A673 (cell line): ENCODE data around the gene KBTBD12. TPM values are rescaled to one million over a fixed set of nuclear protein-coding genes. Genes with fewer than 3 reads are reported as not detected.

ENCODE experiments used
- BruUV-seq: library from RNA; stranded (reverse); fragments of 400-500 nt; replicated peaks from 2 replicates; lab custom pipeline; 2021; lab: Mats Ljungman, UMichigan
- CTCF ChIA-PET: fragments of 300-600 bp; sonication (Branson Sonifier 250); formaldehyde crosslinking; loops from one replicate; lab custom pipeline; 2022; ENCODE audit warnings: antibody characterized with exemption; lab: Charles Lee
- POLR2A ChIA-PET: fragments of 300-600 bp; sonication (Branson Sonifier 250); formaldehyde crosslinking; loops from one replicate; lab custom pipeline; 2022; ENCODE audit warnings: antibody characterized with exemption; ENCODE audit not compliant: low non-redundant PET; lab: Charles Lee
- DNase-seq: peaks from one replicate; pipeline ENCODE4 v3.0.0-alpha.2; 2015; ENCODE audit warnings: low spot score
- H3K27ac ChIP-seq: fragments of 200-600 bp; sonication (generic); 2 replicates; pipeline ENCODE4 v1.5.1; 2016; ENCODE audit warnings: mixed run types, low read depth, mild to moderate bottlenecking, mixed read lengths, antibody characterized with exemption, low read length; ENCODE audit not compliant: poor library complexity, severe bottlenecking
- H3K27me3 ChIP-seq: fragments of 200-600 bp; sonication (generic); replicated peaks from 2 replicates; pipeline ENCODE4 v1.6.1; 2017; ENCODE audit warnings: mixed run types, low read depth, mild to moderate bottlenecking, mixed read lengths, antibody characterized with exemption, low read length; ENCODE audit not compliant: insufficient read depth, poor library complexity
- H3K36me3 ChIP-seq: fragments of 200-600 bp; sonication (generic); 2 replicates; pipeline ENCODE4 v1.6.1; 2016; ENCODE audit warnings: mixed run types, mild to moderate bottlenecking, mixed read lengths, antibody characterized with exemption, low read length; ENCODE audit not compliant: insufficient read depth, poor library complexity, severe bottlenecking
- H3K4me1 ChIP-seq: fragments of 200-600 bp; sonication (generic); 2 replicates; pipeline ENCODE4 v1.6.1; 2017; ENCODE audit warnings: mixed run types, mild to moderate bottlenecking, mixed read lengths, antibody characterized with exemption, low read length; ENCODE audit not compliant: insufficient read depth, poor library complexity, severe bottlenecking
- H3K4me3 ChIP-seq: fragments of 200-600 bp; sonication (generic); 2 replicates; pipeline ENCODE4 v1.5.1; 2016; ENCODE audit warnings: low read depth, mixed run types, mild to moderate bottlenecking, mixed read lengths, low read length; ENCODE audit not compliant: poor library complexity, severe bottlenecking
- H3K9me3 ChIP-seq: fragments of 200-600 bp; sonication (generic); 2 replicates; pipeline ENCODE4 v1.6.1; 2016; ENCODE audit warnings: mixed run types, low read depth, mild to moderate bottlenecking, mixed read lengths, antibody characterized with exemption, low read length; ENCODE audit not compliant: poor library complexity, severe bottlenecking
- CTCF ChIP-seq: fragments of 300-800, 200-600 bp; sonication (generic); conservative IDR thresholded peaks from 2 replicates; pipeline ENCODE4 v1.5.1; 2017; ENCODE audit warnings: low read depth, mild to moderate bottlenecking, antibody characterized with exemption, low read length, moderate library complexity, mixed read lengths
- EZH2 ChIP-seq: fragments of 200-600 bp; sonication (generic); IDR thresholded peaks from 2 replicates; pipeline ENCODE4 v1.6.1; 2017; ENCODE audit warnings: borderline replicate concordance, low read depth, mild to moderate bottlenecking, mixed read lengths, antibody characterized with exemption, low read length; ENCODE audit not compliant: poor library complexity, severe bottlenecking
- intact Hi-C: fragments of 100-400 bp; cut with micrococcal nuclease; formaldehyde crosslinking; loops from one replicate; pipeline ENCODE4 v1.10.0; 2022; ENCODE audit not compliant: unreplicated experiment
- total RNA-seq: library from RNA; stranded (reverse); gene quantifications from 2 replicates; pipeline ENCODE4 v1.2.3, GENCODE V29; 2021

Gene KBTBD12
- total RNA-seq, 1 experiment from 2014 or later, result not detected

GRCh38 chr3:127967316-127967715 is 52.3 kb downstream of the KBTBD12 start:
- POLR2A ChIA-PET, result no interaction called here
- no peak for DNase-seq
- no peak overlapping the region for H3K4me3 ChIP-seq
- no peak for TF ChIP-seq CTCF
- TF ChIP-seq EZH2, result no peak
- H3K4me1 ChIP-seq, result no peaks in the 10 kb centered on the region
- no peaks in the 10 kb centered on the region for H3K9me3 ChIP-seq
- no peaks in the 10 kb centered on the region for H3K36me3 ChIP-seq
- intact Hi-C loops, result no loop called here
- BruUV-seq, result no TSS peak
- CTCF ChIA-PET, result interaction anchor here (0.6 kb wide), 1 partner anchor 45 kb away, joined by 7 read pairs; no protein-coding TSS in a partner anchor
- peaks cover 60% of the 10 kb centered on the region for H3K27me3 ChIP-seq
- no peak overlapping the region for H3K27ac ChIP-seq

- no peak overlapping the region for H3K4me3 ChIP-seq
- TF ChIP-seq EZH2 (no peak), CTCF (peak; percentile 74)
- H3K9me3 ChIP-seq, result no peaks in the 10 kb centered on the region
- BruUV-seq, result no TSS peak
- no peaks in the 10 kb centered on the region for H3K4me1 ChIP-seq
- intact Hi-C loops, result loop anchor here (1.0 to 10.0 kb wide), 3 partner anchors 274 to 396 kb away; no protein-coding TSS in a partner anchor
- DNase-seq, result peak; percentile 60
- H3K27ac ChIP-seq, result no peak overlapping the region
- ChIA-PET POLR2A (no interaction called here), CTCF (interaction anchor here (0.6 kb wide), 1 partner anchor 396 kb away, joined by 4 read pairs; no protein-coding TSS in a partner anchor)
- H3K27me3 ChIP-seq, result peaks cover 78% of the 10 kb centered on the region
- H3K36me3 ChIP-seq, result no peaks in the 10 kb centered on the region
These were observed 56.0 kb downstream of the KBTBD12 start for GRCh38 chr3:127970966-127971592.

GRCh38 chr3:127974226-127974625 is 59.2 kb downstream of the KBTBD12 start:
- no peak for DNase-seq
- ChIA-PET POLR2A (no interaction called here), CTCF (interaction anchor here (0.5 kb wide), 1 partner anchor 993 kb away, joined by 3 read pairs; no protein-coding TSS in a partner anchor)
- intact Hi-C loops, result loop anchor here (5.0 to 10.0 kb wide), 2 partner anchors 277 to 399 kb away; no protein-coding TSS in a partner anchor
- TF ChIP-seq EZH2, result no peak
- no peak for TF ChIP-seq CTCF
- Histone ChIP-seq H3K4me1 (no peaks in the 10 kb centered on the region), H3K4me3 (no peak overlapping the region), H3K27me3 (peaks cover 56% of the 10 kb centered on the region), H3K9me3 (no peaks in the 10 kb centered on the region), H3K36me3 (no peaks in the 10 kb centered on the region), H3K27ac (no peak overlapping the region)
- no TSS peak for BruUV-seq
